Heart right ventricle (tissue), 16 donors: ENCODE results near the gene POTEM. TPM values are rescaled to one million over a fixed set of nuclear protein-coding genes. Genes with fewer than 3 reads are reported as not detected.
"Not testable (repeated sequence)": the region's sequence is repeated elsewhere in the genome, so short reads cannot be mapped to it uniquely, and the experiment has no call there.

Experiments
- ATAC-seq, 8 donors: fragments of 200-7000 bp; cut with Tn5 transposase; one replicate each; pipeline ENCODE4 v1.9.1; 2020; ENCODE audit warnings: mild to moderate bottlenecking in 8 of 8, moderate library complexity in 8 of 8, moderate number of reproducible peaks in 1 of 8
- DNase-seq, 2 donors: peaks; one replicate each; pipeline ENCODE4 v3.0.0-alpha.2; 2020
- H3K27ac ChIP-seq, 10 donors: fragments of 200-600 bp; sonication (generic) in 2 of 10; one replicate each; pipeline versions ENCODE4 v1.5.0 to v1.8.0; 2020 to 2022; ENCODE audit warnings: mild to moderate bottlenecking in 3 of 10
- H3K27me3 ChIP-seq, 7 donors: fragments of 200-600 bp; one replicate each; pipeline ENCODE4 v1.8.0; 2021 to 2022; ENCODE audit warnings: mild to moderate bottlenecking in 2 of 7
- H3K36me3 ChIP-seq, 9 donors: fragments of 200-600 bp; sonication (generic) in 1 of 9; one replicate each; pipeline versions ENCODE4 v1.5.0 to v1.8.0; 2020 to 2022; ENCODE audit warnings: mild to moderate bottlenecking in 2 of 9
- H3K4me1 ChIP-seq, 9 donors: fragments of 200-600 bp; sonication (generic) in 1 of 9; one replicate each; pipeline versions ENCODE4 v1.5.0 to v1.8.0; 2020 to 2022; ENCODE audit warnings: mild to moderate bottlenecking in 4 of 9
- H3K4me3 ChIP-seq, 10 donors: fragments of 200-600 bp; sonication (generic) in 2 of 10; one replicate each; pipeline versions ENCODE4 v1.5.0 to v1.8.0; 2020 to 2022; ENCODE audit warnings: mild to moderate bottlenecking in 7 of 10, moderate library complexity in 2 of 10
- H3K9me3 ChIP-seq, 11 donors: fragments of 200-600 bp in 10 of 11; sonication (generic) in 2 of 11; one replicate each; pipeline versions ENCODE4 v1.5.0 to v1.8.0; 2013 to 2022; ENCODE audit warnings: mild to moderate bottlenecking in 2 of 11, control low read depth in 1 of 11, moderate library complexity in 1 of 11
- WGBS, 2 donors: extraction: QIAGEN DNeasy Blood & Tissue Kit; methylation state at CpG; one replicate each; pipeline ENCODE4 v1.1.7; 2013; ENCODE audit warnings: inconsistent platforms in 1 of 2; 5-methylcytosine and 5-hydroxymethylcytosine counted together
- intact Hi-C, 10 donors: fragments of 100-400 bp; cut with DNase I; formaldehyde crosslinking; loops; one replicate each; pipeline versions ENCODE4 v1.11.1 to v1.14.2; 2022
- polyA plus RNA-seq, 2 donors: library from polyadenylated mRNA; stranded (reverse); fragments of 200-250 nt; gene quantifications; one replicate each; pipeline ENCODE4 v1.2.3, GENCODE V29; 2013
- total RNA-seq, 10 donors: library from RNA; stranded (reverse); fragmentation: NEBNext Ultra II Directional in 3 of 10; extraction: Animal tissue kit (Norgen Biotek cat#: 25700) in 3 of 10; gene quantifications; one replicate each; pipeline versions ENCODE4 v1.2.1 to v1.2.4, GENCODE V29; 2021 to 2023
- donor health status: Arrhythmogenic right ventricular cardiomyopathy.
- donor health status: ischemic (EF 13 %, LVEDD 7.1; RV severe dilation, severe dysfunction).
- donor health status: healthy with polysubstance abuse.
- donor health status: DM: no; HTN: yes; CAD: no.
- donor health status: DM: no; HTN: no; CAD: no.
- donor health status: ischemic (EF 25% LVEDD 6.9; RV normal size, moderate dysfunction).
- donor health status: ischemic (EF 25% LVEDD 5.7; RV mildly dilated, moderate dysfunction).
- donor health status: healthy.
- donor health status: DM: yes; HTN: yes; CAD: no.
- donor health status: Ischemic cardiomyopathy.
- donor health status: ischemic (EF 35%, LVEDD 5.7; RV mildly dilated, moderate dysfunction).
- donor health status: nonischemic (EF 11% LVEDD 7.7; RV severe dilation, severe dysfunction).
- donor health status: DM: yes; HTN: yes; CAD: no.
- donor health status: PGD.
- donor health status: ischemic (EF 29% LVEDD 5.4; RV normal size, mild dysfunction).
- donor health status: nonischemic (EF 23%, LVEDD 6.1; RV moderate dilation, normal function).

The POTEM gene
- total and polyA plus RNA-seq, 12 donors, result not detected

GRCh38 chr14:19038060-19038664 lies 70.9 kb downstream of the POTEM start:
- H3K36me3 ChIP-seq, DNase-seq, H3K27ac ChIP-seq, H3K4me3 ChIP-seq, intact Hi-C loops, ATAC-seq, H3K4me1 ChIP-seq, H3K9me3 ChIP-seq, H3K27me3 ChIP-seq: not testable (repeated sequence)
- WGBS, 2 donors, result 91 to 94% methylated on average over 7 to 13 of the region's 28 CpGs

GRCh38 chr14:19038785-19039184 lies 71.6 kb downstream of the POTEM start:
- H3K27me3 ChIP-seq, H3K4me3 ChIP-seq, H3K9me3 ChIP-seq, H3K27ac ChIP-seq, H3K36me3 ChIP-seq, H3K4me1 ChIP-seq, intact Hi-C loops, DNase-seq, ATAC-seq: not testable (repeated sequence)
- WGBS, 2 donors, result no CpG with 5 or more reads among the region's 15 CpGs

GRCh38 chr14:19043384-19043783 lies 76.2 kb downstream of the POTEM start:
- H3K36me3 ChIP-seq, H3K4me3 ChIP-seq, intact Hi-C loops, DNase-seq, H3K27me3 ChIP-seq, H3K27ac ChIP-seq, H3K4me1 ChIP-seq, H3K9me3 ChIP-seq, ATAC-seq: not testable (repeated sequence)
- 41 to 45% methylated on average over 2 of the region's 2 CpGs for WGBS, 2 donors
